Lower lobe of right lung (tissue), 2 donors: ENCODE data around the gene BOLL. TPM values are rescaled to one million over a fixed set of nuclear protein-coding genes. Genes with fewer than 3 reads are reported as not detected.
A peak's percentile ranks its signal among the peaks of the same experiment; 100 is the strongest.
"Not testable (repeated sequence)": the region's sequence is repeated elsewhere in the genome, so short reads cannot be mapped to it uniquely, and the experiment has no call there.

ENCODE experiments used
- ATAC-seq, 2 donors: fragments of 200-7000 bp; cut with Tn5 transposase; one replicate each; pipeline ENCODE4 v1.9.1; 2020 to 2022; ENCODE audit warnings: mild to moderate bottlenecking in 2 of 2, moderate library complexity in 2 of 2
- DNase-seq: peaks from one replicate; pipeline ENCODE4 v3.0.0-alpha.2; 2020
- H3K27ac ChIP-seq: fragments of 200-600 bp; one replicate; pipeline ENCODE4 v1.8.0; 2022
- H3K27me3 ChIP-seq: fragments of 200-600 bp; one replicate; pipeline ENCODE4 v1.8.0; 2022; ENCODE audit warnings: low read depth
- H3K36me3 ChIP-seq: fragments of 200-600 bp; one replicate; pipeline ENCODE4 v1.8.0; 2022; ENCODE audit warnings: mild to moderate bottlenecking
- H3K4me1 ChIP-seq: fragments of 200-600 bp; one replicate; pipeline ENCODE4 v1.8.0; 2022
- H3K4me3 ChIP-seq: fragments of 200-600 bp; one replicate; pipeline ENCODE4 v1.8.0; 2022; ENCODE audit warnings: mild to moderate bottlenecking
- H3K9me3 ChIP-seq: fragments of 200-600 bp; one replicate; pipeline ENCODE4 v1.8.0; 2022
- intact Hi-C: fragments of 100-400 bp; cut with DNase I; formaldehyde crosslinking; loops from one replicate; pipeline ENCODE4 v1.11.0; 2022
- total RNA-seq: library from RNA; stranded (reverse); fragmentation: NEBNext Ultra II Directional; extraction: Animal tissue kit (Norgen Biotek cat#: 25700); gene quantifications from one replicate; pipeline ENCODE4 v1.2.1, GENCODE V29; 2021
- TF ChIP-seq, protein P1 (sequence below): fragments of 200-600 bp; IDR thresholded peaks from one replicate; pipeline ENCODE4 v1.8.0; 2022; ENCODE audit warnings: antibody characterized with exemption, mild to moderate bottlenecking
- donor health status: DM: no; HTN: yes; CAD: no; lungs with severe emphysema.

BOLL gene
- total RNA-seq, 1 donor from 2014 or later, result not detected

DNA sequence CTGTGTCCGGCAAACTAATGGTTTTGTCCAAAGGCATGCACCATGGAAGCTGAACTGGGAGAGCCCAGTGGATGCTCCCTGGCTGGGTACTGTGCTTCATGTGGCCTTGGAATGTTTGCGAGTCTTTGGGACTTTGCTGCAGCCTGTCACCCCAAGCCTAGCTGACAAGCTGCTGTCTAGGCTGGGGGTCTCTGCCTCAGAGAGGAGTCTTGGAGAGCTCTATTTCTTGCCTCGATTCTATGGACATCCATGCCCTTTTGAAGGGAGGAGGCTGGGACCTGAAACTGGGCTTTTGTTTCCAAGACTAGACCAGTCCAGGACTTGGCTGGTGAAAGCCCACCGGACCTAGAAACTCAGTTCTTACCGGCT is 78.3 kb downstream of the BOLL start:
- intact Hi-C loops, result no loop called here
- Histone ChIP-seq H3K27me3 (no peaks in the 10 kb centered on the region), H3K27ac (no peak overlapping the region), H3K36me3 (no peaks in the 10 kb centered on the region), H3K4me1 (peaks cover 34% of the 10 kb centered on the region), H3K4me3 (peak overlapping the region; percentile 98), H3K9me3 (no peaks in the 10 kb centered on the region)
- ATAC-seq (no peak), DNase-seq (no peak)
- TF ChIP-seq, protein P1, sequence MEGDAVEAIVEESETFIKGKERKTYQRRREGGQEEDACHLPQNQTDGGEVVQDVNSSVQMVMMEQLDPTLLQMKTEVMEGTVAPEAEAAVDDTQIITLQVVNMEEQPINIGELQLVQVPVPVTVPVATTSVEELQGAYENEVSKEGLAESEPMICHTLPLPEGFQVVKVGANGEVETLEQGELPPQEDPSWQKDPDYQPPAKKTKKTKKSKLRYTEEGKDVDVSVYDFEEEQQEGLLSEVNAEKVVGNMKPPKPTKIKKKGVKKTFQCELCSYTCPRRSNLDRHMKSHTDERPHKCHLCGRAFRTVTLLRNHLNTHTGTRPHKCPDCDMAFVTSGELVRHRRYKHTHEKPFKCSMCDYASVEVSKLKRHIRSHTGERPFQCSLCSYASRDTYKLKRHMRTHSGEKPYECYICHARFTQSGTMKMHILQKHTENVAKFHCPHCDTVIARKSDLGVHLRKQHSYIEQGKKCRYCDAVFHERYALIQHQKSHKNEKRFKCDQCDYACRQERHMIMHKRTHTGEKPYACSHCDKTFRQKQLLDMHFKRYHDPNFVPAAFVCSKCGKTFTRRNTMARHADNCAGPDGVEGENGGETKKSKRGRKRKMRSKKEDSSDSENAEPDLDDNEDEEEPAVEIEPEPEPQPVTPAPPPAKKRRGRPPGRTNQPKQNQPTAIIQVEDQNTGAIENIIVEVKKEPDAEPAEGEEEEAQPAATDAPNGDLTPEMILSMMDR, result no peak

DNA sequence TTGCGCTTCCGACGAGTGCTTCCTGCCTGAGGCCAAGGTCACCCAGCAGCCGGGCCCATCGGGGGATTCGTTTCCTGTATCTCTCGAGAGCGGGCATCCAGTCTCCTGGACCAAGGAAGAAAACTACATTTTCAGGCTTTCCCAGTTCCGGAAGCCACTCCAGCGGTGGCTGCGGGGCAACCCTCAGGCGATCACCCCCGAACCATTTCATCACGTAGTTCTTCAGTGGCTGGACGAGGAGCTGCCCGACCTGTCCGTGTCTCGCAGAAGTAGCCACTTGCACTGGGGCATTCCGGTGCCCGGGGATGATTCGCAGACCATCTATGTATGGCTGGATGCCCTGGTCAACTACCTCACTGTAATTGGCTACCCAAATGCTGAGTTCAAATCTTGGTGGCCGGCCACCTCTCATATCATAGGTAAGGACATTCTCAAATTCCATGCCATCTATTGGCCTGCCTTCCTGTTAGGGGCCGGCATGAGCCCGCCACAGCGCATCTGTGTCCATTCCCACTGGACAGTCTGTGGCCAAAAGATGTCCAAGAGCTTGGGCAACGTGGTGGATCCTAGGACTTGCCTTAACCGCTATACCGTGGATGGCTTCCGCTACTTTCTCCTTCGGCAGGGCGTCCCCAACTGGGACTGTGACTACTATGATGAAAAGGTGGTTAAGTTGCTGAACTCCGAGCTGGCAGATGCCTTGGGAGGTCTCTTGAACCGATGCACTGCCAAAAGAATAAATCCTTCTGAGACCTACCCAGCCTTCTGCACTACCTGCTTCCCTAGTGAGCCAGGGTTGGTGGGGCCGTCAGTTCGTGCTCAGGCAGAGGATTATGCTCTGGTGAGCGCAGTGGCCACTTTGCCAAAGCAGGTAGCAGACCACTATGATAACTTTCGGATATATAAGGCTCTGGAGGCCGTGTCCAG is 78.9 kb downstream of the BOLL start:
- Histone ChIP-seq H3K36me3 (no peaks in the 10 kb centered on the region), H3K27me3 (no peaks in the 10 kb centered on the region), H3K4me3 (peak overlapping the region; percentile 98), H3K9me3 (no peaks in the 10 kb centered on the region), H3K4me1 (peaks cover 34% of the 10 kb centered on the region), H3K27ac (peak overlapping the region; percentile 90)
- intact Hi-C loops, result no loop called here
- DNase-seq, result no peak
- TF ChIP-seq, protein P1, result no peak
- peak; percentile 8 to 24 for ATAC-seq

DNA sequence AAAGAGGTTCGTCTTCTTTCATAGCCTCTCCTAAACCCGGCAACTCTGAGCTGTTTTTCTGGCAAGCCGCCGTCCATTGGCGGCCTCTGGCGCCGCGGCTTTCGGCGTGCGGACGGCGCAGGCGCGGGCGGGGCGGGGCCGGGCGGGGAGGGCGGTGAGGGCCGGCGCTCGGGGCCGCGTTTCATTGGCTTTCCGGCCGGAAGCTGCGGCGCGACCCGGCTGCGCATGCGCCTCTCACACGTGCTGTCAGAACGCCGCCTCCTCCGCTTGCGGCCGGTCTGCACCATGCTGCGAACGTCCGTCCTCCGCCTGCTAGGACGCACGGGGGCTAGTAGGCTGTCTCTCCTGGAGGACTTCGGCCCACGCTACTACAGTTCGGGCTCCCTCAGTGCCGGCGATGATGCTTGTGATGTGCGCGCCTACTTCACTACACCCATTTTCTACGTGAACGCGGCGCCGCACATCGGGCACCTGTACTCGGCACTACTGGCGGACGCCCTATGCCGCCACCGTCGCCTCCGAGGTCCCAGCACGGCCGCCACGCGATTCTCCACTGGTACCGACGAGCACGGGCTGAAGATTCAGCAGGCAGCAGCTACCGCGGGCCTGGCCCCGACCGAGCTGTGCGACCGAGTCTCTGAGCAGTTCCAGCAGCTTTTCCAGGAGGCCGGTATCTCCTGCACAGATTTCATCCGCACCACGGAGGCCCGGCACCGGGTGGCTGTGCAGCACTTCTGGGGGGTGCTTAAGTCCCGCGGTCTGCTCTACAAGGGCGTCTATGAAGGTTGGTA is 79.8 kb downstream of the BOLL start, which contains the start of gene MARS2:
Gene MARS2, plus strand, starts transcription at position 249 of the 791 bp plus-strand sequence. Its CDS starts 37 bp downstream, at position 286.
- intact Hi-C loops, result no loop called here

DNA sequence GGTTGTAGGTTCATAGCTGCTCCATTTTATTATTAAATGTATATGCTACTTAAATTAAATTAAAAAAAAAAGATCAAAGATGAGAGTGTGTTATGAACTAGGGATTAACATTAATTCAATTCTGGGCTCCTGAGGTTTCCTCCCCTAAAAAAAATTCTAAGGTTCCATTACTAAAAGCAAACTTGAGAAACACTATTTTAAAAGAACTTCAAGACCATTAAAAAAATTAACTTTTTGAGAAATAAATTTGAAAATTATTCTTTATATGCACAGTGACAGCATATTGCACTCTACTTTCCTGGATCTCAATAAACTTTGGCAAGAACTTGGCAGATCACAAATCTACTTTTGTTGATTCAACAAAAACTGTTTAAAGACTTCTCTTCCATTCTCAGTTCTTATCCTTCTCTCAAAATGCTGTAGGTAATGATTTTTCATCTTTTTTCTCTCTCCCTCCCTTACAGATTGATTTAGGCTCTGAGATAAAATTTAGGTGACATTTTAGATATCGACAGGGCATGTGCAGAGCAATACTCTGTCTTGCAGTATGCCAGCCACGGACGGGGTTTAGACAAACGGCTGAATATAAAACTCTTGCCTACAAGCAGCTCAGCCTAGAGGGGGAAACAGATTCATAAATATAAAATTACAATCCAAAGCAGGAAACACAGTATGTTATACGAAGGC is 80.5 kb downstream of the BOLL start:
- Histone ChIP-seq H3K27ac (peak overlapping the region; percentile 90), H3K9me3 (no peaks in the 10 kb centered on the region), H3K36me3 (no peaks in the 10 kb centered on the region), H3K27me3 (no peaks in the 10 kb centered on the region), H3K4me3 (peak overlapping the region; percentile 98), H3K4me1 (peaks cover 34% of the 10 kb centered on the region)
- TF ChIP-seq, protein P1, result no peak
- DNase-seq (no peak), ATAC-seq (peak; percentile 42 to 60)
- intact Hi-C loops, result no loop called here

More for the DNA sequence above, 79.8 kb downstream of the BOLL start, which contains the start of gene MARS2:
- peak; percentile 98 for ATAC-seq
- H3K36me3 ChIP-seq, result no peaks in the 10 kb centered on the region
- no peaks in the 10 kb centered on the region for H3K27me3 ChIP-seq
- TF ChIP-seq, protein P1, result no peak
- peak within 1 kb of the TSS; percentile 98 for H3K4me3 ChIP-seq
- peak within 1 kb of the TSS; percentile 90 for H3K27ac ChIP-seq
- peak; percentile 96 for DNase-seq
- H3K9me3 ChIP-seq, result no peaks in the 10 kb centered on the region
- peaks cover 34% of the 10 kb centered on the region for H3K4me1 ChIP-seq

DNA sequence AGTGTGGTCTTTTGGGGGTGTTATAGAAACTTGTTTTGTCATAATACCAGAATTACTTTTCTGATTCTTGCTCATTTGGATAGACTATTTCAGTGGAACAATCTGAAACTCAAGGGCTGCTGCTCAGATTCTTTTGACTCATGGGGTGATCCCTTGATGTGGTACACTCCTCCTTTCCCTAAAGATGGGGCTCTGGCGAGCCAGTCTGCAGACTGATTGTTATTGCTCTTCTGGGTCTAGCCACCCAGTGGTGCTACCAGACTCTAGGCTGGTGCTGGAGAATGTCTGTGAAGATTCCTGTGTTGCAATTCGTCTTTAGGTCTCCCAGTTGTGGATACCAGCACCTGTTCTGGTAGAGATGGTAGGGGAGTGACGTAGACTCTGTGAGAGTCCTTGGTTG is 84.2 kb downstream of the BOLL start:
- TF ChIP-seq, protein P1, result no peak
- DNase-seq (no peak), ATAC-seq (no peak)
- Histone ChIP-seq H3K9me3 (no peaks in the 10 kb centered on the region), H3K4me1 (peaks cover 3% of the 10 kb centered on the region), H3K27me3 (no peaks in the 10 kb centered on the region), H3K27ac (no peak overlapping the region), H3K36me3 (no peaks in the 10 kb centered on the region), H3K4me3 (no peak overlapping the region)
- intact Hi-C loops, result no loop called here

DNA sequence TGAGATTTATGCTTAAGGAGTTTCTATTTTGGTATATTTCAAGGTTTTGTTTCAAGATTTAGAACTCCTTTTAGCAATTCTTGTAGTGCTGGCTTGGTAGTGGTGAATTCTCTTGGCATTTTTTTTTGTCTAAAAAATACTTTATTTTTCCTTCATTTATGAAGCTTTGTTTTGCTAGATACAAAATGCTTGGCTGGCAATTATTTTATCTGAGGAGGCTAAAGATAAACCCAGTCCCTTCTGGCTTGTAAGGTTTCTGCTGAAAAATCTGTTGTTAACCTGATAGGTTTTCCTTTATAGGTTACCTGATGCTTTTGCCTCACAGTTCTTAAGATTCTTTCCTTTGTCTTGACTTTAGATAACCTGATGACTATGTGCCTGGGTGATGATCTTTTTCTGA is 85.4 kb downstream of the BOLL start:
- ATAC-seq, H3K9me3 ChIP-seq, DNase-seq, H3K27me3 ChIP-seq, intact Hi-C loops, H3K4me1 ChIP-seq, H3K4me3 ChIP-seq, H3K36me3 ChIP-seq, H3K27ac ChIP-seq: not testable (repeated sequence)

DNA sequence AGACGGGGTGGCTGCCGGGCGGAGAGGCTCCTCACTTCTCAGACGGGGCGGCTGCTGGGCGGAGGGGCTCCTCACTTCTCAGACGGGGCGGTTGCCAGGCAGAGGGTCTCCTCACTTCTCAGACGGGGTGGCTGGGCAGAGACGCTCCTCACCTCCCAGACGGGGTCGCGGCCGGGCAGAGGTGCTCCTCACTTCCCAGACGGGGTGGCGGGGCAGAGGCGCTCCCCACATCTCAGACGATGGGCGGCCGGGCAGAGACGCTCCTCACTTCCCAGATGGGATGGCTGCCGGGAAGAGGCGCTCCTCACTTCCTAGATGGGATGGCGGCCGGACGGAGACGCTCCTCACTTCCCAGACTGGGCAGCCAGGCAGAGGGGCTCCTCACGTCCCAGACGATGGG is 88.5 kb downstream of the BOLL start:
- H3K4me3 ChIP-seq, H3K27me3 ChIP-seq, H3K36me3 ChIP-seq, H3K9me3 ChIP-seq, H3K27ac ChIP-seq, DNase-seq, intact Hi-C loops, H3K4me1 ChIP-seq, ATAC-seq: not testable (repeated sequence)

DNA sequence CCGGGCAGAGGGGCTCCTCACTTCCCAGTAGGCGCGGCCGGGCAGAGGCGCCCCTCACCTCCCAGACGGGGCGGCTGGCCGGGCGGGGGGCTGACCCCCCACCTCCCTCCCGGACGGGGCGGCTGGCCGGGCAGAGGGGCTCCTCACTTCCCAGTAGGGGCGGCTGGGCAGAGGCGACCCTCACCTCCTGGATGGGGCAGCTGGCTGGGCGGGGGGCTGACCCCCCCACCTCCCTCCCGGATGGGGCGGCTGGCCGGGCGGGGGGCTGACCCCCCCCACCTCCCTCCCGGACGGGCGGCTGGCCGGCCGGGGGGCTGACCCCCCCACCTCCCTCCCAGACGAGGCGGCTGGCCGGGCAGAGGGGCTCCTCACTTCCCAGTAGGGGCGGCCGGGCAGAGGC is 89.1 kb downstream of the BOLL start:
- not testable (repeated sequence) for ATAC-seq, H3K4me3 ChIP-seq, H3K27ac ChIP-seq

More for the DNA sequence above, 89.1 kb downstream of the BOLL start:
- intact Hi-C loops, H3K9me3 ChIP-seq, H3K27me3 ChIP-seq, H3K36me3 ChIP-seq, DNase-seq, H3K4me1 ChIP-seq: not testable (repeated sequence)
